GM23338 (cell line): ENCODE measurements around the gene S100A6.

ENCODE experiments used
- STAT1 ChIP-seq: IDR thresholded peaks from one replicate; pipeline ENCODE4 v1.6.1; 2016; ENCODE audit warnings: antibody characterized with exemption; ENCODE audit not compliant: unreplicated experiment
- TF ChIP-seq, protein P1 (sequence below): IDR thresholded peaks from one replicate; pipeline ENCODE4 v1.6.1; 2018; ENCODE audit warnings: antibody characterized with exemption; ENCODE audit not compliant: unreplicated experiment

DNA sequence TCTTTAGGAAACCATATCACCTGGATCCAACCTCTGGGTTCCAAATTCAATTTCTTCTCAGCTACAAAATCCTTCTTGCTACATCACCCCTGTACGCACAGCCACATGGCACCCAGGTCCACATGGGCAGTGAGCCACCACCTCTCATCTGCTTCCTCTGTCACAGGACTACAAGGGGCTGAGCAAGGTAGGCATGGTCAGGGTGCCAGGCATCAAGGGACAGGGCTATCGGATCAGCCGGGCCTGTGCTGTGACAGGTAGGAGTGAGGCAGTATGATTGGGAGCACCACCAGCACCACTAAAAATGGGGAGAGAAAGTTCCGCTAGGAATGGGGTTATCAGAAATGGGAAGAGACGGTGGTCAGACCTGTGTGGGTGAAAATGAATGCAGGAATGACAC, 29.4 kb downstream of the S100A6 start:
- TF ChIP-seq, protein P1, sequence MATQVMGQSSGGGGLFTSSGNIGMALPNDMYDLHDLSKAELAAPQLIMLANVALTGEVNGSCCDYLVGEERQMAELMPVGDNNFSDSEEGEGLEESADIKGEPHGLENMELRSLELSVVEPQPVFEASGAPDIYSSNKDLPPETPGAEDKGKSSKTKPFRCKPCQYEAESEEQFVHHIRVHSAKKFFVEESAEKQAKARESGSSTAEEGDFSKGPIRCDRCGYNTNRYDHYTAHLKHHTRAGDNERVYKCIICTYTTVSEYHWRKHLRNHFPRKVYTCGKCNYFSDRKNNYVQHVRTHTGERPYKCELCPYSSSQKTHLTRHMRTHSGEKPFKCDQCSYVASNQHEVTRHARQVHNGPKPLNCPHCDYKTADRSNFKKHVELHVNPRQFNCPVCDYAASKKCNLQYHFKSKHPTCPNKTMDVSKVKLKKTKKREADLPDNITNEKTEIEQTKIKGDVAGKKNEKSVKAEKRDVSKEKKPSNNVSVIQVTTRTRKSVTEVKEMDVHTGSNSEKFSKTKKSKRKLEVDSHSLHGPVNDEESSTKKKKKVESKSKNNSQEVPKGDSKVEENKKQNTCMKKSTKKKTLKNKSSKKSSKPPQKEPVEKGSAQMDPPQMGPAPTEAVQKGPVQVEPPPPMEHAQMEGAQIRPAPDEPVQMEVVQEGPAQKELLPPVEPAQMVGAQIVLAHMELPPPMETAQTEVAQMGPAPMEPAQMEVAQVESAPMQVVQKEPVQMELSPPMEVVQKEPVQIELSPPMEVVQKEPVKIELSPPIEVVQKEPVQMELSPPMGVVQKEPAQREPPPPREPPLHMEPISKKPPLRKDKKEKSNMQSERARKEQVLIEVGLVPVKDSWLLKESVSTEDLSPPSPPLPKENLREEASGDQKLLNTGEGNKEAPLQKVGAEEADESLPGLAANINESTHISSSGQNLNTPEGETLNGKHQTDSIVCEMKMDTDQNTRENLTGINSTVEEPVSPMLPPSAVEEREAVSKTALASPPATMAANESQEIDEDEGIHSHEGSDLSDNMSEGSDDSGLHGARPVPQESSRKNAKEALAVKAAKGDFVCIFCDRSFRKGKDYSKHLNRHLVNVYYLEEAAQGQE = no peak
- no peak for TF ChIP-seq STAT1
